K562 (cell line): Measurements from ENCODE around the gene CPSF6. TPM values are rescaled to one million over a fixed set of nuclear protein-coding genes. Genes with fewer than 3 reads are reported as not detected.

Experiments
- ATAC-seq: fragments of 200-7000 bp; cut with Tn5 transposase; 3 replicates; pipeline ENCODE4 v1.9.1; 2020; ENCODE audit warnings: moderate library complexity
- BruUV-seq: library from RNA; stranded (reverse); fragments of 400-500 nt; replicated peaks from 2 replicates; lab custom pipeline; 2021; lab: Mats Ljungman, UMichigan
- CTCF ChIA-PET: fragments of 300-600 bp; formaldehyde crosslinking; extraction: SDS; loops from one replicate; lab custom pipeline; 2021; ENCODE audit warnings: low intra/inter-chr PET ratio; lab: Yijun Ruan, JAX
- POLR2A ChIA-PET: fragments of 300-600, 350-650 bp; sonication (Branson Sonifier 250); formaldehyde crosslinking; extraction: SDS; loops from one replicate; lab custom pipeline; 2021; ENCODE audit warnings: antibody characterized with exemption, inconsistent platforms; lab: Yijun Ruan, JAX
- DNase-seq, 4 experiments: peaks; one replicate each; pipeline versions ENCODE4 v3.0.0 to v3.0.0-alpha.2; 2011 to 2018; ENCODE audit warnings: low spot score in 3 of 4, mixed read lengths in 3 of 4; ENCODE audit errors: extremely low read depth in 1 of 4
- FAIRE-seq: peaks from 2 replicates; lab custom pipeline; 2011; peaks lifted over from hg19 to GRCh38; lab: Jason Lieb, UNC
- H2AFZ ChIP-seq: 2 replicates; pipeline ENCODE4 v1.6.0; 2011; ENCODE audit warnings: low read depth, low read length, control low read depth, inconsistent platforms
- H3K27ac ChIP-seq: fragments of 200-600 bp; 3 replicates; pipeline ENCODE4 v1.8.0; 2011; ENCODE audit warnings: low read depth, mild to moderate bottlenecking, control low read depth, inconsistent platforms, low read length, moderate library complexity, mixed read lengths; ENCODE audit errors: extremely low read depth
- H3K27me3 ChIP-seq, 2 experiments: fragments of 300-600 bp in 1 of 2; 2 replicates in 1 of 2; 3 replicates in 1 of 2; pipeline versions ENCODE4 v1.6.0 to v1.8.0; 2011; ENCODE audit warnings: inconsistent platforms in 2 of 2, low read length in 2 of 2, mild to moderate bottlenecking in 1 of 2, mixed read lengths in 1 of 2, moderate library complexity in 1 of 2; ENCODE audit not compliant: control insufficient read depth in 2 of 2, insufficient read depth in 2 of 2
- H3K36me3 ChIP-seq: fragments of 300-600 bp; 3 replicates; pipeline ENCODE4 v1.8.0; 2011; ENCODE audit warnings: mild to moderate bottlenecking, low read length, inconsistent platforms; ENCODE audit not compliant: control insufficient read depth, insufficient read depth
- H3K4me1 ChIP-seq, 2 experiments: fragments of 200-600 bp in 1 of 2; replicated peaks in 1 of 2; 2 replicates in 1 of 2; 3 replicates in 1 of 2; pipeline versions ENCODE4 v1.5.1 to v1.8.0; 2011; ENCODE audit warnings: inconsistent platforms in 2 of 2, low read length in 2 of 2, mild to moderate bottlenecking in 1 of 2, mixed read lengths in 1 of 2, moderate library complexity in 1 of 2; ENCODE audit not compliant: control insufficient read depth in 2 of 2, insufficient read depth in 2 of 2
- H3K4me2 ChIP-seq: 2 replicates; pipeline ENCODE4 v1.6.1; 2011; ENCODE audit warnings: low read length, control low read depth, inconsistent platforms, mixed read lengths; ENCODE audit not compliant: insufficient read depth
- H3K4me3 ChIP-seq: fragments of 200-600 bp; sonication (generic), shearing (Covaris generic); 2 replicates; pipeline ENCODE4 v1.5.1; 2016; ENCODE audit warnings: control low read depth, inconsistent platforms
- H3K79me2 ChIP-seq: fragments of 200-600 bp; 3 replicates; pipeline ENCODE4 v1.8.0; 2011; ENCODE audit warnings: low read length, inconsistent platforms; ENCODE audit not compliant: control insufficient read depth, insufficient read depth
- H3K9ac ChIP-seq, 2 experiments: 2 replicates each; pipeline versions ENCODE4 v1.6.0 to v1.6.1; 2011; ENCODE audit warnings: low read depth in 2 of 2, low read length in 2 of 2, control low read depth in 1 of 2, inconsistent platforms in 1 of 2, mild to moderate bottlenecking in 1 of 2, mixed read lengths in 1 of 2; ENCODE audit not compliant: insufficient read depth in 1 of 2
- H3K9me1 ChIP-seq: one replicate; pipeline ENCODE4 v1.6.0; 2011; ENCODE audit warnings: inconsistent platforms, mild to moderate bottlenecking, low read length, moderate library complexity; ENCODE audit not compliant: control insufficient read depth, insufficient read depth
- H3K9me3 ChIP-seq: replicated peaks from 2 replicates; pipeline ENCODE4 v1.5.1; 2011; ENCODE audit warnings: low read depth, low read length, inconsistent platforms; ENCODE audit not compliant: control insufficient read depth, insufficient read depth
- H4K20me1 ChIP-seq: replicated peaks from 2 replicates; pipeline ENCODE4 v1.6.1; 2011; ENCODE audit warnings: low read length, inconsistent platforms, mixed read lengths; ENCODE audit not compliant: control insufficient read depth, insufficient read depth
- ARID4B ChIP-seq: sonication (generic); formaldehyde crosslinking; IDR thresholded peaks from 2 replicates; pipeline ENCODE4 v1.8.0; 2022; ENCODE audit warnings: mild to moderate bottlenecking, missing genetic modification reagents
- ERF ChIP-seq: fragments of 450-650 bp; formaldehyde crosslinking; IDR thresholded peaks from 2 replicates; pipeline ENCODE4 v1.4.0; 2020; ENCODE audit warnings: mild to moderate bottlenecking, mixed read lengths
- FOXJ2 ChIP-seq: fragments of 200-800 bp; sonication (Bioruptor generic); IDR thresholded peaks from 2 replicates; pipeline ENCODE4 v1.6.1; 2016; ENCODE audit warnings: missing genetic modification characterization, missing compliant biosample characterization
- IRF2 ChIP-seq: sonication (generic); formaldehyde crosslinking; IDR thresholded peaks from 2 replicates; pipeline ENCODE4 v1.8.1; 2022; ENCODE audit warnings: mild to moderate bottlenecking, missing genetic modification reagents
- MECOM ChIP-seq: fragments of 250-450 bp; sonication (Bioruptor Pico); IDR thresholded peaks from 2 replicates; pipeline ENCODE4 v1.8.0; 2022; ENCODE audit warnings: inconsistent platforms
- RBBP5 ChIP-seq: fragments of 200-600 bp; sonication (generic); IDR thresholded peaks from 2 replicates; pipeline ENCODE4 v1.6.1; 2012; ENCODE audit warnings: borderline replicate concordance, mild to moderate bottlenecking, low read length, control low read depth, inconsistent platforms; ENCODE audit not compliant: insufficient read depth, poor library complexity, severe bottlenecking
- RFX7 ChIP-seq: fragments of 250-450 bp; sonication (Bioruptor Pico); IDR thresholded peaks from 2 replicates; pipeline ENCODE4 v1.5.1; 2021; ENCODE audit warnings: mild to moderate bottlenecking
- TSC22D4 ChIP-seq: fragments of 450-650 bp; IDR thresholded peaks from 2 replicates; pipeline ENCODE4 v1.6.1; 2016; ENCODE audit warnings: missing genetic modification characterization, missing biosample characterization, control low read depth
- ZBTB5 ChIP-seq: fragments of 450-650 bp; IDR thresholded peaks from 2 replicates; pipeline ENCODE4 v1.6.1; 2017; ENCODE audit warnings: antibody characterized with exemption
- ZNF184 ChIP-seq: sonication (generic); formaldehyde crosslinking; IDR thresholded peaks from 2 replicates; pipeline ENCODE4 v1.5.0; 2020; ENCODE audit warnings: missing genetic modification reagents
- WGBS: fragments of 100-300 bp; shearing (Covaris generic); methylation state at CpG from one replicate; pipeline ENCODE4 v1.1.6; 2016; ENCODE audit warnings: low coverage, mixed read lengths; ENCODE audit not compliant: insufficient coverage; ENCODE audit errors: missing lambda C conversion rate; 5-methylcytosine and 5-hydroxymethylcytosine counted together
- in situ Hi-C: fragments of 300-500 bp; cut with MboI; formaldehyde crosslinking; loops from 4 replicates; pipeline ENCODE4 v1.15.0; 2018; ENCODE audit warnings: inconsistent platforms, mixed read lengths
- intact Hi-C: fragments of 100-400 bp; cut with micrococcal nuclease; formaldehyde crosslinking; loops from 2 replicates; pipeline ENCODE4 v1.14.2; 2022
- polyA plus RNA-seq, 8 experiments: library from polyadenylated mRNA; depleted of rRNA in 4 of 8; stranded (reverse) in 5 of 8; unstranded in 3 of 8; fragments of >200 nt; fragmentation: Nextera tagmentation in 2 of 8; fragmentation: Illumina TruSeq in 1 of 8; extraction: Ambion mirVana in 2 of 8; extraction: Trizol in 1 of 8; gene quantifications; 2 replicates each; pipeline versions ENCODE4 v1.2.1 to v1.2.3, GENCODE V29; 2011 to 2014; ENCODE audit warnings: inconsistent platforms in 1 of 8, missing spikeins in 1 of 8
- total RNA-seq, 7 experiments: library from RNA; depleted of rRNA in 6 of 7; stranded (reverse); fragments of >200 nt in 6 of 7; fragmentation: Illumina TruSeq in 2 of 7; extraction: Trizol in 2 of 7; gene quantifications; 2 replicates each; pipeline versions ENCODE4 v1.2.1 to v1.2.3, GENCODE V29; 2011 to 2021; ENCODE audit warnings: low replicate concordance in 1 of 7

CPSF6 gene
- total and polyA plus RNA-seq, 9 of the 15 experiments (the other 6 are each of a cell fraction or from before 2014, with no cell fraction given): 34.3 to 129 (median 77.8) TPM

DNA sequence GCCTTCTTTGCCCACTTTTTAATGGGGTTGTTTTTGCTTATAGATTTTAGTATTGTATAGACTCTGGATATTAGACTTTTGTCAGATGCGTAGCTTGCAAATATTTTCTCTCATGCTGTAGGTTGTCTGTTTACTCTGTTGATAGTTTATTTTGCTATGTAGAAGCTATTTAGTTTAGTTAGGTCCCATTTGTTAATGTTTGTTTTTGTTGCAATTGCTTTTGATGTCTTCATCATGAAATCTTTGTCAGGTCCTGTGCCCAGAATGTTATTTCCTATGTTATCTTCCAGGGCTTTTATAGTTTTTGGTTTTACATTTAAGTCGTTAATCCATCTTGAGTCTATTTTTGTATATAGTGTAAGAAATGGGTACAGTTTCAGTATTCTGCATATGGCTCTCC lies 78.9 kb downstream of the CPSF6 start (continued):
- TF ChIP-seq ARID4B: no peak
- TF ChIP-seq RBBP5: no peak
- no peak for TF ChIP-seq ZNF184

GRCh38 chr12:69321351-69321750 lies 82.0 kb downstream of the CPSF6 start:
- H3K9me1 ChIP-seq: no peaks in the 10 kb centered on the region
- no peaks in the 10 kb centered on the region for H3K27me3 ChIP-seq
- H3K27ac ChIP-seq: no peak overlapping the region
- H3K36me3 ChIP-seq: no peaks in the 10 kb centered on the region
- FAIRE-seq: no peak
- no peaks in the 10 kb centered on the region; the same call in 1 of the 2 replicates for H3K9me3 ChIP-seq
- no peak overlapping the region for H3K4me2 ChIP-seq
- DNase-seq: no peak
- peaks cover 0 to 17% of the 10 kb centered on the region in 2 experiments; a peak in 3 of 5 replicates for H3K4me1 ChIP-seq
- no TSS peak for BruUV-seq
- H3K9ac ChIP-seq: no peak overlapping the region
- H3K4me3 ChIP-seq: no peak overlapping the region
- H2AFZ ChIP-seq: no peak overlapping the region
- intact Hi-C loops: no loop called here
- in situ Hi-C loops: no loop called here
- CTCF ChIA-PET: no interaction called here
- no peaks in the 10 kb centered on the region for H4K20me1 ChIP-seq
- no peak for ATAC-seq
- POLR2A ChIA-PET: interaction anchor here (0.5 to 1.4 kb wide), 4 partner anchors 9 to 508 kb away, joined by 4 to 5 read pairs (median 4); no protein-coding TSS in a partner anchor
- no peaks in the 10 kb centered on the region for H3K79me2 ChIP-seq
- WGBS: 29% methylated on average over 1 of the region's 1 CpG
- TF ChIP-seq FOXJ2 (no peak), IRF2 (CRISPR knock-in tag) (no peak), ERF (CRISPR knock-in tag) (no peak), RFX7 (no peak), MECOM (CRISPR knock-in tag) (no peak), ZBTB5 (no peak), TSC22D4 (tag) (no peak)
